HTR-8/SVneo (cell line): ENCODE data around the gene GDPD4.
A peak's percentile ranks its signal among the peaks of the same experiment; 100 is the strongest.

Experiments used
- DNase-seq: peaks from one replicate; pipeline ENCODE4 v3.0.0; 2011; ENCODE audit warnings: low spot score, mixed read lengths; ENCODE audit not compliant: insufficient read length
- FAIRE-seq: peaks from 2 replicates; lab custom pipeline; 2011; peaks lifted over from hg19 to GRCh38; lab: Jason Lieb, UNC

The GDPD4 gene

DNA sequence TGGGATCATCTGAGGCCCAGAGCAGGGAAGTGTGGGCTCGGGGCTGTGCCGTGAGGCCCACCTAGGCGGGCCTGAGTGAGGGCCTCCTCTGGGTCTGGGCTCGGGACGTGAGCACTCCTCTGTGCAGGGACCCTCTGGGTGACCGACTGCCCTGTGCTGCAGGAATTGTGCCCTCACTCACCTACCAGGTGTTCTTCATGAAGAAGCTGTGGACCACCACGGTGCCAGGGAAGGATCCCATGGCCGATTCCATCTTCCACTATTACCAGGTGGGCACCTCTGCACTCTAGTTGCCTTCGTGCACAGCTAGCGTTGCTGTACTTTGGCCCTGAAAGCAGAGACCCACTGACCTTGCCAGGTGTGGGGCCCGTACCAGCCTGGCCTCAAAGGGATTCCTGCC, 93.0 kb downstream of the GDPD4 start:
- no peak for FAIRE-seq
- no peak for DNase-seq

DNA sequence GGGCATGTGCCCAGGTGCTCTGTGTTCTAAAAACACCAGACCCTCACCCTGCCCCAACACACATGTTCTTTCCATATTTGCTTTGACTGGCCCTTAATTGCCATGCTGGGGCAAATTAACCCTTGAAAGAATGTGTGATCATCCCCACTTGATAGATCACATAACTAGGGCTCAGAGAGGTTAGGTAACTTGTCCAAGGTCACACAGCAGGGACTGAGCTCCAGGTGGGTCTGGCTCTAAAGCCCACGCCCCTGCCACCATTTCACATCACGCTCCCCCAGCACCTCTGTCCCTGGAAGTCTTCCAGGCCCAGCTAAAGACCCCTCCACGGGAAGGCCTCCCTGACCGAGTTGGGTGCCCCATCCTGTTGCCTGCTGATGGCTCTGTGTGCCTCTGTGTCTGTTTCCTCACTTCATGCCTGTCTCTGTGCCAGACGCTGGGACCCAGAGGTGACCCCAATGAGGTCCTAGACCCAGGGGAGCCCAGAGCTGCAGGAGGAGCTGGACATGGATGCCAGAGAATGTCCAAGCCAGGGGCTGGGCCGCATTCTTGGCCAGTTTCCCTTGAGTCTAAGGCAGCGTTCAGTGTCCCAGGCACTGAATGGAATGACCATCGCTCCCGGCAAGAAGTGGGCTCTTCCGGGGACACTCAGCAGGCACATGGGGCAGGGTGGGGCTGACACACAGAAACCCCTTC, 93.7 kb downstream of the GDPD4 start:
- FAIRE-seq: no peak
- no peak for DNase-seq

GRCh38 chr11:77207019-77207485, 94.4 kb downstream of the GDPD4 start:
- no peak for DNase-seq
- no peak for FAIRE-seq

GRCh38 chr11:77206264-77207018, 95.0 kb downstream of the GDPD4 start:
- DNase-seq (no peak), FAIRE-seq (no peak)

- DNase-seq (no peak), FAIRE-seq (no peak)
Measured at GRCh38 chr11:77205467-77206263, 95.8 kb downstream of the GDPD4 start.

DNA sequence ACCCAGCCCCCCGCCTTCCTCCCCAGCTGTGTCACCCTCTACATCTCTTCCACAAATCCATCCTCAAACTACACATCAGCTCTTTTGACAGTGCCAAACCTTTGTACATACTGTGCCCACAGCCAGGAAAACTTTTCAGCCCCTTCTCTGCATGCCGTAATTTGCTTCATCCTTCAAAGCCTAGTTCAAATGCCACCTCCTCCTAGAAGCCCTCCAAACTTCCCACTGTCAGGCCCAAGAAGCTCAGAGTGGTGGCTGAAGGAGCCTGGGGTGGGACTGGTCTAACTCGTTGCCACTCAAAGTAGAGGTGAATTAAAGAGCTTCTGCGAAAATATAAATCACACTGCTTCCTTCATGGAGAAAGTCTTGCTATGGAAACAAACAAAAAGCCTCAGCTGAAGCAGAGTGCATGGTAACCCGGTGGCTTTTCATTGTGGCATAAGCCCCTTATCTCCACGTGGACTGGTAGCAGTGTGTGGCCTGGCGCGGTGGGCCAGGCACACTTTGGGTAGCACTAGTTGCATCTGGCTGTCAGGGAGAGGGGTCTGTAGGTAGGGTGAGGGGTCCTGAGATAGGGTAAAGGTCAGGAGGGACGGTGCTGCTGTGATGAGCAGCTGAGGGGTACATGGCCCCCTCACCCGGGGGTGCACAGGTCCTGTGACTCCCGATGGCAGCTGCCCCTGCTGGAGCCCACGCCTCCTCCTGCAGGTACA, 96.6 kb downstream of the GDPD4 start:
- DNase-seq (no peak), FAIRE-seq (no peak)

- FAIRE-seq: peak; percentile 38
- no peak for DNase-seq
Measured at GRCh38 chr11:77203901-77204753, 97.4 kb downstream of the GDPD4 start.

GRCh38 chr11:77202941-77203900, 98.3 kb downstream of the GDPD4 start:
- no peak for DNase-seq
- peak; percentile 51 for FAIRE-seq

GRCh38 chr11:77201991-77202841, 99.3 kb downstream of the GDPD4 start:
- DNase-seq: no peak
- FAIRE-seq: no peak

DNA sequence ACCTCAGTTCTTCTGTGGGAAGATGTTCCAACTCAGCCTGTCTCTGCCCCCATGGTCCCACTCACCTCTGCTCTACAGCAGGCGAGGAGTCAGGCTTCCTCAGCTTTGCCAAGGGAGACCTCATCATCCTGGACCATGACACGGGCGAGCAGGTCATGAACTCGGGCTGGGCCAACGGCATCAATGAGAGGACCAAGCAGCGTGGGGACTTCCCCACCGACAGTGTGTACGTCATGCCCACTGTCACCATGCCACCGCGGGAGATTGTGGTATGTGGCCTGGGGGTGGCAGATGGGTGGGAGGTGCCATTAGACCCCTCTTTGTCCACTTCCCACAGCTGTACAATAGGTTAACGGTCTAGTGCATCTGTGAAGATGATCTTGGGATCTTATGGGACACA, 100.1 kb downstream of the GDPD4 start:
- FAIRE-seq: peak; percentile 74
- no peak for DNase-seq

- FAIRE-seq (peak; percentile 23), DNase-seq (no peak)
Measured at GRCh38 chr11:77200351-77201268, 100.9 kb downstream of the GDPD4 start.

GRCh38 chr11:77199137-77199745, 102.2 kb downstream of the GDPD4 start:
- DNase-seq (no peak), FAIRE-seq (peak; percentile 33)

DNA sequence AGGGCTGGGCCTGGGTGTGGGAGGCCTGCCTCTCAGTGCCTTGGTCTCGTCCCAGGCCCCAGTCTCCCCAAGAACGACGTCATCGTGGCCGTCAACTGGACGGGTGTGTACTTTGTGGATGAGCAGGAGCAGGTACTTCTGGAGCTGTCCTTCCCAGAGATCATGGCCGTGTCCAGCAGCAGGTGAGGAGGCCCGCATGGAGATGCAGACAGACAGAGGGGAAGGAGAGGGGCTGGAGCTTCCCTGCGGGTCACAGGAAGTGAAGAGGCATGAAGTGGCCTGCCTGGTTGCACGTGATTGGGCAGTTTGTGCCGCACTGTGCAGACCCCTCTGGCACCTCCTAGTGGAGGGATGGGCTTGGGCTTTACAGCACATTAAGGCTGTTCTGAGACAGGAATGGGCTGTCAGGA, 103.0 kb downstream of the GDPD4 start:
- FAIRE-seq (peak; percentile 51), DNase-seq (peak; percentile 30)

DNA sequence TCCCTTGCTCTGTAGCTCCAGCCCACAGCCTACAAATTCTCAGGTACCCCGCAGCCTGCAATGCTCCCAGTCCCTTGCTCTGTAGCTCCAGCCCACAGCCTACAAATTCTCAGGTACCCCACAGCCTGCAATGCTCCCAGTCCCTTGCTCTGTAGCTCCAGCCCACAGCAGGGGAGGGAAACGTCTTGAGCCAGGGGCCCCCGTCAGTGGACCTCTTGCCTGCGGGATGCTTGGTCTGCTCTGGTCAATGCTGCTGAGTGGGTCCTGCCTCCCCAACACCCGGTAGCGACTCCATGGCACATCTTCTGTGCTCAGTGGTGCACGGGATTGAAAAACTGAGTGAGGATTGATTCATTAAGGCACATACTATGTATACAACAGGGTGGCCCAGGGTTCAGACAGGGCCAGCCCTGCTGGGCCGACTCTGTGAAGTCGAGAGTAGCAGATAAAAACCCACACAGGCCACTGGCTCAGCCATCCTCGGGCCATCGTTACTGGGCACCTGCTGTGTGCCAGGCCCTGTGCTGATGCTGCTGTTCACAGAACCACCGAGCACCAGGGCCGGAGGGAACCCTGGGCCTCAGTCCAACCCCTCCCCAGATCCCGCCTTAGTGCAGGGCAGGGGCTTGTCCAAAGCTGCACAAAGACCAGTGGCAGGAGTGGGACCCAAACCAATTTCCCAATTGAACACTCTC, 103.7 kb downstream of the GDPD4 start:
- no peak for DNase-seq
- FAIRE-seq: peak; percentile 13

GRCh38 chr11:77196961-77197360, 104.5 kb downstream of the GDPD4 start:
- DNase-seq (no peak), FAIRE-seq (no peak)
